GM12892 (cell line): ENCODE measurements around the gene SRD5A1.

Source experiments
- POLR2A ChIP-seq: IDR thresholded peaks from 2 replicates; pipeline ENCODE4 v1.6.1; 2011; ENCODE audit warnings: low read depth, low read length, control low read depth
- POLR2AphosphoS5 ChIP-seq: IDR thresholded peaks from 2 replicates; pipeline ENCODE4 v1.6.1; 2011; ENCODE audit warnings: low read depth, low read length, control low read depth

- TF ChIP-seq POLR2A (no peak), POLR2AphosphoS5 (no peak)
Measured at GRCh38 chr5:6586647-6587042, 46.6 kb upstream of the SRD5A1 start.
